Bronchial epithelial cell (primary cell): ENCODE data around the gene KARS1. TPM values are rescaled to one million over a fixed set of nuclear protein-coding genes. Genes with fewer than 3 reads are reported as not detected.
"Not testable (repeated sequence)": the region's sequence is repeated elsewhere in the genome, so short reads cannot be mapped to it uniquely, and the experiment has no call there.

Experiments used
- DNase-seq: peaks from one replicate; pipeline ENCODE4 v3.0.0-alpha.2; 2010; ENCODE audit warnings: low read depth
- FAIRE-seq: peaks from 2 replicates; lab custom pipeline; 2011; peaks lifted over from hg19 to GRCh38; lab: Jason Lieb, UNC
- H3K27me3 ChIP-seq: 2 replicates; pipeline ENCODE4 v1.5.1; 2011; ENCODE audit warnings: low read length; ENCODE audit not compliant: control insufficient read depth, insufficient read depth
- H3K36me3 ChIP-seq: 2 replicates; pipeline ENCODE4 v1.5.1; 2011; ENCODE audit warnings: low read length; ENCODE audit not compliant: control insufficient read depth, insufficient read depth
- H3K4me3 ChIP-seq: 2 replicates; pipeline ENCODE4 v1.5.1; 2011; ENCODE audit warnings: mild to moderate bottlenecking, low read depth, low read length, control low read depth
- total RNA-seq: library from RNA; depleted of rRNA; stranded (reverse); fragments of >200 nt; gene quantifications from 2 replicates; pipeline ENCODE4 v1.2.1, GENCODE V29; 2014
- TF ChIP-seq, protein P1 (sequence below): IDR thresholded peaks from 2 replicates; pipeline ENCODE4 v1.5.1; 2011; ENCODE audit warnings: mild to moderate bottlenecking, moderate library complexity, low read length, control low read depth, inconsistent platforms; ENCODE audit not compliant: insufficient read depth, severe bottlenecking

Gene KARS1
- total RNA-seq, 1 donor from 2014 or later: 210 TPM

GRCh38 chr16:75603241-75603640 lies 44.2 kb downstream of the KARS1 start:
- no peaks in the 10 kb centered on the region for H3K27me3 ChIP-seq
- H3K36me3 ChIP-seq: peaks cover 7% of the 10 kb centered on the region
- TF ChIP-seq, protein P1, sequence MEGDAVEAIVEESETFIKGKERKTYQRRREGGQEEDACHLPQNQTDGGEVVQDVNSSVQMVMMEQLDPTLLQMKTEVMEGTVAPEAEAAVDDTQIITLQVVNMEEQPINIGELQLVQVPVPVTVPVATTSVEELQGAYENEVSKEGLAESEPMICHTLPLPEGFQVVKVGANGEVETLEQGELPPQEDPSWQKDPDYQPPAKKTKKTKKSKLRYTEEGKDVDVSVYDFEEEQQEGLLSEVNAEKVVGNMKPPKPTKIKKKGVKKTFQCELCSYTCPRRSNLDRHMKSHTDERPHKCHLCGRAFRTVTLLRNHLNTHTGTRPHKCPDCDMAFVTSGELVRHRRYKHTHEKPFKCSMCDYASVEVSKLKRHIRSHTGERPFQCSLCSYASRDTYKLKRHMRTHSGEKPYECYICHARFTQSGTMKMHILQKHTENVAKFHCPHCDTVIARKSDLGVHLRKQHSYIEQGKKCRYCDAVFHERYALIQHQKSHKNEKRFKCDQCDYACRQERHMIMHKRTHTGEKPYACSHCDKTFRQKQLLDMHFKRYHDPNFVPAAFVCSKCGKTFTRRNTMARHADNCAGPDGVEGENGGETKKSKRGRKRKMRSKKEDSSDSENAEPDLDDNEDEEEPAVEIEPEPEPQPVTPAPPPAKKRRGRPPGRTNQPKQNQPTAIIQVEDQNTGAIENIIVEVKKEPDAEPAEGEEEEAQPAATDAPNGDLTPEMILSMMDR: no peak
- DNase-seq (peak; percentile 33), FAIRE-seq (no peak)
- H3K4me3 ChIP-seq: no peak overlapping the region

DNA sequence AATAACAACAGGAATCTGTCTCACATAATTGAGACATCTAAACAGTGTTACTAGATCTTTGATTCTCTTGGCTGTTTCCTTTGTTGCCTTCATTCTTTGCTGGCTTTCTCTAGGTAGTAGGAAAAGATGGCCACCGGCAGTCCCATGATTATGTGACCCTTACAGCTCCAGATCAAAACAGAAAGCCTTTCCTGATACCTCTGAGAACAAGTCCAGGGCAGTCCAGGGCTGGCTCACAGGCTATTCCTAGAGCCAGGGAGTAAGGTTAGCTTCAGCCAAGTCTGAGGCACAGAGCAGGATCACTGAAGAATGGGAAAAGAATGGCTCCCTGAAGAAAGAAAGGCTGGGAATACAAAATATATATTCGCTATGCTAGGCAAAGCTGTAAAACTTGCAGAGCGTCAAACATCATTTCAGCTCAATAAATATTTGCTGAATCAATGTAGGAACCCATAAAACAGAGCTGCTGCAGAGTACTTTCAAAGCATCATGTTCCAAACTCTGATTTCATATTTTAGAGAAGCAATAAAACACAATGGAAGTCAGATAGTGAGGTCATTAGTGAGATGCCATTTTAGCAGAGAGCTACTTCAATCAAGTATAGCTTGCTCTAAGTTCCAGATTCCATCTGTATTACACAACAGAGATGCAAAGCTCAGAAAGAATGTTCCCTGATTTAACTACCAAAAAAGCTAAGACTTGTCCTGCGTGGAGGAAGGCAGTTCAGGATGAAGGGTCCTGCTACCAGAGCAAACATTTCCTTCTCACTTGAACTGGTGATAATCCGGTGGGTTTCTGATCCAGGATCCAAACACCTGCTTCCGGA lies 47.8 kb downstream of the KARS1 start:
- DNase-seq (no peak), FAIRE-seq (no peak)
- no peaks in the 10 kb centered on the region for H3K27me3 ChIP-seq
- TF ChIP-seq, protein P1: no peak
- no peak overlapping the region for H3K4me3 ChIP-seq
- H3K36me3 ChIP-seq: peaks cover 7% of the 10 kb centered on the region

GRCh38 chr16:75593825-75594820 lies 53.3 kb downstream of the KARS1 start:
- Histone ChIP-seq H3K36me3 (peaks cover 3% of the 10 kb centered on the region), H3K27me3 (no peaks in the 10 kb centered on the region), H3K4me3 (no peak overlapping the region)
- FAIRE-seq: peak; percentile 7
- peak; percentile 89 for DNase-seq
- TF ChIP-seq, protein P1: no peak

GRCh38 chr16:75593308-75593707 lies 54.2 kb downstream of the KARS1 start:
- no peak for FAIRE-seq
- no peaks in the 10 kb centered on the region for H3K27me3 ChIP-seq
- TF ChIP-seq, protein P1: no peak
- no peak overlapping the region for H3K4me3 ChIP-seq
- no peak for DNase-seq
- peaks cover 3% of the 10 kb centered on the region for H3K36me3 ChIP-seq

DNA sequence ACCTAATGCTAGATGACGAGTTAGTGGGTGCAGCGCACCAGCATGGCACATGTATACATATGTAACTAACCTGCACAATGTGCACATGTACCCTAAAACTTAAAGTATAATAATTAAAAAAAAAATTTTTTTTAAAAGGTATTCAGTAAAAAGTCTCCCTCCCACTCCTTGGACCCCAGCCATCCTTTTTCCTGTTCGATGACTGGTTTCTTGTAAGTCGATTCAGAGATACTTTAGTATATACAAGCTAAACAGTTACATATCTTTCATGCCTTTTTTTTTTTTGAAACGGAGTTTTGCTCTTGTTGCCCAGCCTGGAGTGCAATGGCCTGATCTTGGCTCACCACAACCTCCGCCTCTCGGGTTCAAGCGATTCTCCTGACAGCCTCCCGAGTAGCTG lies 55.5 kb downstream of the KARS1 start:
- FAIRE-seq, H3K36me3 ChIP-seq, H3K27me3 ChIP-seq, DNase-seq, H3K4me3 ChIP-seq: not testable (repeated sequence)
